NCI-H1436 treated with DMSO at 0.1 percent for 48 hours (cell line): ENCODE results near the gene MLN.

Experiments
- DNase-seq: peaks from one replicate; lab custom pipeline; 2025; lab: John Stamatoyannopoulos, UW

MLN gene

GRCh38 chr6:33771146-33772081, 32.4 kb downstream of the MLN start:
- DNase-seq, result no peak

DNA sequence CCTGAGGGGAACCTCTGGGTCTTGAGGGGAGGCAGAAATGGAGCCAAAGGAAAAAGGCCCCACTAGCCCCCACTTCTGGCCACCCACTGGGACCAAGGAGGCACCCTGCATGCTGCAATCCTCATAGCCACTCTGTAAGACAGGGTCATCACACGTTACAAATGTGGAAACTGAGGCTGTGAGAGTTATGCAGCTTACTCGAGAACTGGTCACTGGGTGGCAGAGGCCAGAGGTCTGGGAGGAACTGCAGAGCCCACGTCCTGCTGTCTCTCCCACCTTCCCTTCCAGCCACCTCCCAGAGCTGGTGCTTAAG, 33.0 kb downstream of the MLN start:
- no peak for DNase-seq

GRCh38 chr6:33770124-33770832, 33.5 kb downstream of the MLN start:
- no peak for DNase-seq

DNA sequence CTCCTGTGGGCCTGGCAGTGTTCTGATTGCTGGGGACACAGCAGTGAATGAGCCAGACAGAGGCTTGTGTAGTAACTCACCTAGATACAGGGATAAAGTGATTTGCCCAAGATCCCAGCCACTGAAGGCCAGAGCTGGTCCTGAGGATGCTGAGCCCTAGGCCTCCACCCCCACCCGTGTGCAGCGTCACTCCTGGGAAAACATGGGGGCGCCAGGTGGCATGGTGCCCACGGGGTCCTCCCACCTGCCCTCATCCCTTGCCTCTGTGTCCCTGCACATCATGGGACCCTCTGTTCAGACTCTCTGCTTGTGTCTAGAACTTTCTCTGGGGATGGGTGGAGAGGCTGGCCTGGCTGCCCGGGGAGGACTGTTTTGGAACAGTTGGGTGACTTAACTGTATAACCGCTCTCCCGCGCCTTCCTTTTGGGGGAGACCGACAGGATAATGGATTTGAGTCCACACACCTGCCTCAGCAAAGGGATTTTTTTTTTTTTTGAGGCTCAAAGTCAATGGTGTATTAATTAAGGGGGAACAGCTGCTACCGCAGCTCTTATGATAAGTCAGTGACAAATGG, 34.5 kb downstream of the MLN start:
- no peak for DNase-seq

GRCh38 chr6:33768644-33769120, 35.1 kb downstream of the MLN start:
- DNase-seq, result no peak

GRCh38 chr6:33766921-33767907, 36.6 kb downstream of the MLN start:
- DNase-seq, result no peak

DNA sequence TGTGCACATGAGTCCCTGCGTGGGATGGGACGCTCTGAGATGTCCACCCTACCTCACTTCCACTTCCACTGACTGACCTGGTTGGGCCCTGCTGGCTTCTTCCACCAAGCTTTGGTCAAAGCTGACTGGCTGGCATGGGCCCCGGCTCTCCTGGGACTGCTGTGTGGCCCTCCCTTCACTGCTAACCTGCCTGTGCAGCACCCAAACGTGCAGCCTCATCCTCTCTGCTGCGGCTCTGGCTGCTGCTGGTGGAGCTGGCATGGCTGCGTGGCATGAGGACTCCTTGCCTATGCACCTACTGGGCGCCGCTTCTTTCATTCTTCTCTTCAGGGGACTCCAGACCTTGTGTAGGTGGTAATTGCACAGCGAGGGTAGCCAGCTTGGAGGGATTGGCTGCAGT, 38.4 kb downstream of the MLN start:
- DNase-seq, result no peak

DNA sequence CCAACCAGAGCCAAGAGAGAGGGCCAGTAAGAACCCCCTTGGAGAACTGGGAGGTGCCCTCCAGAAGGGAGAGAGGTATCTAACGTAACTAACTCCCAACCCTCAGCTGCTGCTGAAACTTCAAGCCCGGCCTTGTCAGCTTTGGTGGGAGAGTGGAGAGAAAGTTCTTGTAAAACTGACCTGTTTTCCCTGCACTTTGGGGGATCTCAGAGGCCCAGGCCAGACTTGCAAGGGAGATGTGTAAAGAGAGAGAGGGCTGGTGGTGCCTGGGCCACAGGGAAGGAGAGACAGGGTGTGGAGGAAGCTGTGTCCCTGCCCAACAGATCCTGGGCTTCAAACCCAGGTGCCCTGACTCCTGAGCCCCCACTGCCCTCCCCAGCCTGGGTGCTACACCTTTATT, 39.8 kb downstream of the MLN start:
- DNase-seq, result no peak

DNA sequence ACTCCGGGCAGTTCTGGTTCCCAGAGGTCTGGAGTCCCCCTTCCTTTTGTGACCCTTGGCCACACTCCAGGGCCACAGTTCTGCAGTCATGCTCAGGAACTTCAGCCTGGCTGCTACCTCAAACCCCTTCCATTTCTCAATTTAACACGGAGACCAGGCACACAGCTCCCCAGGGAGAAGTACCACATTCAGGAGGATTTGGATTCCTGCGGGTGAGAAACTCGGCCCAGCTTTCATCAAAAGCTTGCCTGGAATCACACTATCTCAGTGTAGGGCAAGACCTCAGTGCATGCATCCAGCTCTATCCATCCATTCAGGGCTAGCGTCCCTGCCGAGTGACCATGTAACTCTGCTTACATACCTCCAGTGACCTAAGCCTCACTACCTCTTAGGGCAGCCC, 40.3 kb downstream of the MLN start:
- DNase-seq, result no peak

- no peak for DNase-seq
Measured at GRCh38 chr6:33762713-33763112, 41.1 kb downstream of the MLN start.

DNA sequence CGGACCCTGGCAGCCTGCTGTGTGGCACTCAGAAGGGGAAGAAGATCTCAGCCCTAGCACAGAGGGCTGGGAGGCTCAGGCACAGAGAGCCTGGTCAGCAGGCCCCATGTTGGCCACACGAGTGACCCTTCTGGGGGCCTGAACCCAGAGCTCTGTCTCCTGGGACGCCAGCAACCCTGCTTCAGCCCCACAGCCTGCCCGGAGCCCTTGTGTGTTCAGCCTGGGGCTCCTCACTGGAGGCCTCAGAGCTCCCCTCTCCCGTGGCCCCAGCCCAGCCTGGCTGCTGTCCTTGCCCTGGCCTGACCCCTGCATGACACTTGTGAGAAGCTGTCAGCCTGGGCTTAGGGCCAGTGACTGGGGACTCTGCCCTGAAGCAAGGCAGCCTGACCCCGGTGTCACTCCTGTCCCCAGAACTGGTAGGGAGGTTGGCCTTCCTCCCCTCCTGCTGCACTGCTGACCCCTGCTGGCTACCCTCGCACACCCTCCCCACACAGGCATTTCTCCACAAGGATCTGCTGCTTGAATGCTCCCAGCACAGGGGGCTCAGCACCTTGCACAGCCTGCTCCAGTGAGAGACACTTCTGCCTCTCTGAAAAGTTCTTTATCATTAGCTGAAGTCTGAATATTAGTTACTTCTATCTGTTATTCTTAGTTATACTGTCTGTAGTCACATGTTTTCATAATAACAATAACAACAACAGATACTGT, 41.7 kb downstream of the MLN start:
- DNase-seq, result no peak

- DNase-seq, result no peak
Measured at GRCh38 chr6:33761581-33761921, 42.3 kb downstream of the MLN start.

DNA sequence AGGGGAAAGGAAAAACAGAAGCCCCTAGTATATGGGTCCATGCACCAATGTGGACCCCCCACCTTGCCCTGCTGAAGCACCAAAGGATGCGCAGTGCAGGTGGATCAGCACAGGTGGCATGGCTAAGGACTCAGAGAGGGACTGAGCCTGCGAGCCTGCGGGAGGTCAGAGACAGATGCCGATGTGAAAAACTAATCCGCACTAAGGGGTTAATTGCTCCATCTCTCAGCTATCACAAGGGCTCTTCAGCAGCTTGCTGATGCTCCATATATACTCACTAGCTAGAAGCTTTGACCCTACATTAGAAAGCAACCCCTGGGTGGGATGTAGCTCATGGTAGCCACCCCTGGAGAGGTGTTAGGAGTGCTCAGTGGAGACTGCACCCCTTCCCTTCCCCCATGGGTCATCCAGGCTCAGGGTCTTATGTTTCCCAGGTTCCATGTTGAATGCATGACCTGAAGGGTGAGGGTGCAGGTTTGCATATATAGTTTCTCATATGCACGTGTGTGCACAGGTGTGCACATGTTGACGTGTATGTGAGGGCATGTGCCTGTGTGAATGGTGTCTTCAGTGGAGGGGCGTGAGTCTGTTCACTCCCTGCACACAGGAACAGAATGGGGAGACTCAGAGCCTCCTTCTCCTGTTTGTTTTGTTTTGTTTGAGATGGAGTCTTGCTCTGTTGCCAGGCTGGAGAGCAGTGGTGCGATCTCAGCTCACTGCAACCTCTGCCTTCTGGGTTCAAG, 43.7 kb downstream of the MLN start:
- DNase-seq, result no peak

DNA sequence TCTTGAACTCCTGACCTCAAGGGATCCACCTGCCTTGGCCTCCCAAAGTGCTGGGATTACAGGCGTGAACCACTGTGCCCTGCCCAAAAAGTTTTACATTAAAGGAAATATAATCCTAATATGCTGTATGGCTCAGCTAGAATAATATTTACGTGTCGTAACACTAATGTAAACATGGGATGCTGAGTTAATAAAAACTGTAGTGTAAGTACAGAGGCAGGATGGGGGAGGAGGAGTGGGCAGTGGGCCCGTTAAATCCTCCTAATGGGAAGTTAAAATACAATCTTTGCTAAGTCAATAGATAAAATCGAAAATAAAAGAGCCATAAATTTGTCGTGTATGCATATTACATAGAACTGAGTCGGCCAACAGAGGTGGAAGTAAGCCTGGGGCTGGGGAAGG, 45.0 kb downstream of the MLN start:
- DNase-seq, result no peak

GRCh38 chr6:33757906-33758305, 45.9 kb downstream of the MLN start:
- no peak for DNase-seq

DNA sequence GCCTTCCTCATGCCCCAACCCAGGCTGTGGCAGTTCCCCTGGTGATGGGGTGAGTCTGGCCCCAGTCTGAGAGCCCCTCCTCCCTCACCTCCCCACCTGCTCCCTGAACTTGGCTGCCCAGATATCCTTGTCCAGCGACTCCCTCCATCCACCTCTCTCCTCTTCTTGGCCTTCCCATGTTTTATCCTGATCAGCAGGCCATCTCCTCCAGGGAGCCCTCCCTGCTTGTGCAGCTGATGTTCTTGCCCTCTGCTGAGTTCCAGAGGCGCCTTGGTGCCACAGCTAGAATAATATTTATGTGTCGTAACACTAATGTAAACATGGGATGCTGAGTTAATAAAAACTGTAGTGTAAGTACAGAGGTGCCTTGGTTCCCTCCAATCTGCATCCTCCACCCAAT, 46.7 kb downstream of the MLN start:
- no peak for DNase-seq

GRCh38 chr6:33756211-33756954, 47.4 kb downstream of the MLN start:
- DNase-seq, result no peak

DNA sequence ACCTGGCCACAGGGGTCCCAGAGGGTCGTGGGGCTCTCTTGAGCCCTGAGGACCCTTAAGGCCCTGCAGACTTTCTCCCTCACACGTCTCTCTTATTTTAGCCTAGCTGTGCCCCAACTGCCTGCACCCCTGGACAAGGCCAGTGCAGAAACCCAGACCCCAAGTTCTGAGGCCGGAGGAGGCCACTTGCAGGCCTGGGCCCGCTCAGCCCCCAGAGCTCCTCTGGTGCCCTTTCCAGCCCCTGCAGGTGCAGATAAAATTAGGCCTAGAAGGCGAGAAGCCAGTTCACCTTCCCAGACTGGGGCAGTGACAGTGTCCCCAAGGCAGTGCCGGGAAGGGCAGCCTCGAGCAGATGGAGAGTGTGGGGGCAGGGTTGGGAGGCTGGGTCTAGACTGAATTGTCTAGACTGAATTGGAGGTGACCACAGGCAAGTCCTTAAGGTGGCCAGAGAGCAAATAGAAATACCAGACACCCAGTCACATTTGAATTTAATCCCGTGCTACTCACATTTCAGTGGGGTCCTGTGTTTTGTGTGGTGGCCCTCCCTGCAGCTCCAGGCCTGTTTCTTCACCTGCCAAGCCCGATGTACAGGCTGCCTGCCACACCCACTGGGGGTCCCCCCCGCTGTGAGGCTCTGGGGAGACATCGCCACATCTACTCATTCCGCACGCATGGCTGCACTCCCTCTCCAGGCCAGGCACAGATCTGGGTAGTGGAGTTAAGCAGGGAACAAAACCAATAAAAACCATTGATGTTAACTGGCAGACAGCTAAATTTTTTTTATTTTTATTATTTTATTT, 48.5 kb downstream of the MLN start:
- DNase-seq, result no peak

DNA sequence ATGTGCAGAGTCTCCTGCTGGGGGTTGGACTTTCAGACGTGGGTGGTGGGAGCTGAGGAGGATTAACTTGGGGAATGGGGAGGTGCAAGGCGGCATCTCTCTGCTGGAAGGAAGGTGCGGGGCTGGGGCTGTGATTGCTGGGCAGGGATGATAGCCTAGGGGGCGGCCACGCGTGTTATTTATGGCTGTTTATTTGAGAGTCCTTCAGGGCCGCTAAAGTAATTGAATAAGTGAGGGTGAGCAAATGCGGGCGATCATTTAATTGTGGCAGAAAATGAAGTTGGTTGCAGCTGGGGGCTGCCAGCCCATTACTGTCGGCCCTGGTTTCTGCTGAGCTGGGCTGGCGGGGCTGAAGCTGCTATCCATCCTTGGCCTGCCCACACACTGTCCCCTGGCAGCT, 49.6 kb downstream of the MLN start:
- no peak for DNase-seq
